Measurements from ENCODE around the gene FCF1.

GRCh38 chr14:74670726-74671411, 42.1 kb upstream of the FCF1 start:
- TF ChIP-seq, protein P1, sequence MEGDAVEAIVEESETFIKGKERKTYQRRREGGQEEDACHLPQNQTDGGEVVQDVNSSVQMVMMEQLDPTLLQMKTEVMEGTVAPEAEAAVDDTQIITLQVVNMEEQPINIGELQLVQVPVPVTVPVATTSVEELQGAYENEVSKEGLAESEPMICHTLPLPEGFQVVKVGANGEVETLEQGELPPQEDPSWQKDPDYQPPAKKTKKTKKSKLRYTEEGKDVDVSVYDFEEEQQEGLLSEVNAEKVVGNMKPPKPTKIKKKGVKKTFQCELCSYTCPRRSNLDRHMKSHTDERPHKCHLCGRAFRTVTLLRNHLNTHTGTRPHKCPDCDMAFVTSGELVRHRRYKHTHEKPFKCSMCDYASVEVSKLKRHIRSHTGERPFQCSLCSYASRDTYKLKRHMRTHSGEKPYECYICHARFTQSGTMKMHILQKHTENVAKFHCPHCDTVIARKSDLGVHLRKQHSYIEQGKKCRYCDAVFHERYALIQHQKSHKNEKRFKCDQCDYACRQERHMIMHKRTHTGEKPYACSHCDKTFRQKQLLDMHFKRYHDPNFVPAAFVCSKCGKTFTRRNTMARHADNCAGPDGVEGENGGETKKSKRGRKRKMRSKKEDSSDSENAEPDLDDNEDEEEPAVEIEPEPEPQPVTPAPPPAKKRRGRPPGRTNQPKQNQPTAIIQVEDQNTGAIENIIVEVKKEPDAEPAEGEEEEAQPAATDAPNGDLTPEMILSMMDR (IDR thresholded peaks at IDR 0.05) = no peak
- TF ChIP-seq, protein P2, sequence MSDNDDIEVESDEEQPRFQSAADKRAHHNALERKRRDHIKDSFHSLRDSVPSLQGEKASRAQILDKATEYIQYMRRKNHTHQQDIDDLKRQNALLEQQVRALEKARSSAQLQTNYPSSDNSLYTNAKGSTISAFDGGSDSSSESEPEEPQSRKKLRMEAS (CRISPR knock-in tag; IDR thresholded peaks at IDR 0.05) = no peak
- no peak for TF ChIP-seq ZNF671 (CRISPR knock-in tag; IDR thresholded peaks at IDR 0.05)
